PC-9 (cell line): ENCODE measurements around the gene NGEF. TPM values are rescaled to one million over a fixed set of nuclear protein-coding genes. Genes with fewer than 3 reads are reported as not detected.

ENCODE experiments used
- BruUV-seq: library from RNA; stranded (reverse); fragments of 400-500 nt; replicated peaks from 2 replicates; lab custom pipeline; 2021; lab: Mats Ljungman, UMichigan
- CTCF ChIA-PET: fragments of 300-600 bp; sonication (Branson Sonifier 250); formaldehyde crosslinking; loops from one replicate; lab custom pipeline; 2022; ENCODE audit warnings: antibody characterized with exemption; lab: Charles Lee
- POLR2A ChIA-PET: fragments of 300-600 bp; sonication (Branson Sonifier 250); formaldehyde crosslinking; loops from one replicate; lab custom pipeline; 2022; ENCODE audit warnings: antibody characterized with exemption; ENCODE audit not compliant: unreplicated experiment; lab: Charles Lee
- DNase-seq, 2 experiments: peaks; one replicate each; pipeline versions ENCODE4 v3.0.0 to v3.0.0-alpha.2; 2015 to 2022; ENCODE audit warnings: mixed read lengths in 1 of 2
- H2AFZ ChIP-seq: fragments of 200-600 bp; sonication (generic); 2 replicates; pipeline ENCODE4 v1.8.1; 2017; ENCODE audit warnings: antibody characterized with exemption
- H3F3A ChIP-seq: fragments of 200-600 bp; sonication (generic); 2 replicates; pipeline ENCODE4 v1.8.1; 2017; ENCODE audit warnings: antibody characterized with exemption, mild to moderate bottlenecking, low read depth; ENCODE audit not compliant: insufficient read depth
- H3K27ac ChIP-seq: fragments of 200-600 bp; sonication (generic); 2 replicates; pipeline ENCODE4 v1.6.1; 2016; ENCODE audit warnings: mixed run types
- H3K27me3 ChIP-seq: fragments of 200-600 bp; sonication (generic); 2 replicates; pipeline ENCODE4 v1.6.1; 2016; ENCODE audit warnings: low read depth, mixed run types; ENCODE audit not compliant: insufficient read depth
- H3K36me3 ChIP-seq: fragments of 200-600 bp; sonication (generic); 2 replicates; pipeline ENCODE4 v1.6.1; 2016; ENCODE audit warnings: low read depth, mixed run types
- H3K4me1 ChIP-seq: fragments of 200-600 bp; sonication (generic); replicated peaks from 2 replicates; pipeline ENCODE4 v1.6.1; 2016; ENCODE audit warnings: mixed run types; ENCODE audit not compliant: insufficient read depth
- H3K4me2 ChIP-seq: fragments of 200-600 bp; sonication (generic); 2 replicates; pipeline ENCODE4 v1.6.1; 2017; ENCODE audit warnings: mixed run types
- H3K4me3 ChIP-seq: fragments of 200-600 bp; sonication (generic); 2 replicates; pipeline ENCODE4 v1.6.1; 2016; ENCODE audit warnings: mixed run types
- H3K79me2 ChIP-seq: fragments of 200-600 bp; sonication (generic); 2 replicates; pipeline ENCODE4 v1.6.1; 2017; ENCODE audit warnings: low read depth, mixed run types
- H3K9me2 ChIP-seq: fragments of 200-600 bp; sonication (generic); 2 replicates; pipeline ENCODE4 v1.8.1; 2017; ENCODE audit warnings: mild to moderate bottlenecking; ENCODE audit not compliant: insufficient read depth
- H3K9me3 ChIP-seq: fragments of 200-600 bp; sonication (generic); 2 replicates; pipeline ENCODE4 v1.8.1; 2016; ENCODE audit warnings: low read depth; ENCODE audit not compliant: insufficient read depth
- H4K20me1 ChIP-seq: fragments of 200-600 bp; sonication (generic); 2 replicates; pipeline ENCODE4 v1.8.1; 2017; ENCODE audit not compliant: insufficient read depth
- CTCF ChIP-seq: fragments of 200-600 bp; sonication (generic); conservative IDR thresholded peaks from 2 replicates; pipeline ENCODE4 v1.6.1; 2017; ENCODE audit warnings: mixed run types, antibody characterized with exemption, mild to moderate bottlenecking, moderate library complexity
- EZH2 ChIP-seq: fragments of 200-600 bp; sonication (generic); IDR thresholded peaks from 2 replicates; pipeline ENCODE4 v1.8.0; 2017; ENCODE audit warnings: antibody characterized with exemption, low read depth
- intact Hi-C: fragments of 100-400 bp; cut with micrococcal nuclease; formaldehyde crosslinking; loops from one replicate; pipeline ENCODE4 v1.10.0; 2022; ENCODE audit not compliant: unreplicated experiment
- total RNA-seq: library from RNA; stranded (reverse); gene quantifications from 2 replicates; pipeline ENCODE4 v1.2.3, GENCODE V29; 2021

NGEF gene
- total RNA-seq, 1 experiment from 2014 or later, result 55.3 TPM

GRCh38 chr2:233034091-233034882 lies 21.2 kb upstream of the NGEF start:
- POLR2A ChIA-PET, result interaction anchor here (0.5 to 0.7 kb wide), 3 partner anchors 57 to 236 kb away, joined by 3 to 6 read pairs (median 6); no protein-coding TSS in a partner anchor
- BruUV-seq, result no TSS peak
- intact Hi-C loops, result no loop called here

GRCh38 chr2:233033672-233034071 lies 20.6 kb upstream of the NGEF start:
- H3K4me2 ChIP-seq, result peak overlapping the region; percentile 32; the same call in 1 of the 2 replicates
- no peak overlapping the region for H3K4me3 ChIP-seq
- H3K4me1 ChIP-seq, result peaks cover 51% of the 10 kb centered on the region
- H3K27ac ChIP-seq, result peak overlapping the region; percentile 86
- POLR2A ChIA-PET, result interaction anchor here (0.5 to 0.7 kb wide), 3 partner anchors 56 to 236 kb away, joined by 3 to 6 read pairs (median 6); no protein-coding TSS in a partner anchor
- peak; percentile 45 to 78 for DNase-seq
- no peaks in the 10 kb centered on the region for H3K36me3 ChIP-seq
- no peaks in the 10 kb centered on the region for H4K20me1 ChIP-seq
- CTCF ChIA-PET, result no interaction called here
- peaks cover 60% of the 10 kb centered on the region for H3F3A ChIP-seq
- H3K27me3 ChIP-seq, result no peaks in the 10 kb centered on the region
- intact Hi-C loops, result no loop called here
- peaks cover 17% of the 10 kb centered on the region for H3K9me3 ChIP-seq
- H3K79me2 ChIP-seq, result no peaks in the 10 kb centered on the region
- 0 out of 2 replicates have a peak overlapping the region, but pooled peaks have one; percentile 5 for H2AFZ ChIP-seq
- BruUV-seq, result no TSS peak
- TF ChIP-seq EZH2, result no peak
- TF ChIP-seq CTCF, result no peak
- H3K9me2 ChIP-seq, result no peaks in the 10 kb centered on the region

More at GRCh38 chr2:233034091-233034882, 21.2 kb upstream of the NGEF start:
- Histone ChIP-seq H3K4me3 (no peak overlapping the region), H3K9me2 (no peaks in the 10 kb centered on the region), H3K79me2 (no peaks in the 10 kb centered on the region), H3K4me2 (peak overlapping the region; percentile 32; the same call in 1 of the 2 replicates), H3F3A (peaks cover 60% of the 10 kb centered on the region), H2AFZ (0 out of 2 replicates have a peak overlapping the region, but pooled peaks have one; percentile 5), H3K4me1 (peaks cover 51% of the 10 kb centered on the region), H3K27me3 (no peaks in the 10 kb centered on the region), H3K36me3 (no peaks in the 10 kb centered on the region), H4K20me1 (no peaks in the 10 kb centered on the region), H3K9me3 (peaks cover 17% of the 10 kb centered on the region), H3K27ac (peak overlapping the region; percentile 86)
- CTCF ChIA-PET, result no interaction called here
- TF ChIP-seq EZH2 (no peak), CTCF (no peak)
- DNase-seq, result no peak

- peak within 1 kb of the TSS; percentile 86 for H3K27ac ChIP-seq
- peak within 1 kb of the TSS; percentile 32 for H3K4me2 ChIP-seq
- peaks cover 51% of the 10 kb centered on the region for H3K4me1 ChIP-seq
- no peaks in the 10 kb centered on the region for H3K9me2 ChIP-seq
- no peaks in the 10 kb centered on the region for H3K36me3 ChIP-seq
- no peaks in the 10 kb centered on the region for H4K20me1 ChIP-seq
- no peaks in the 10 kb centered on the region for H3K27me3 ChIP-seq
- BruUV-seq, result no TSS peak
- peaks cover 9% of the 10 kb centered on the region; the same call in 1 of the 2 replicates for H3K9me3 ChIP-seq
- POLR2A ChIA-PET, result no interaction called here
- no peak for TF ChIP-seq CTCF
- no peak for TF ChIP-seq EZH2
- intact Hi-C loops, result no loop called here
- DNase-seq, result no peak
- H3K79me2 ChIP-seq, result no peaks in the 10 kb centered on the region
- CTCF ChIA-PET, result interaction anchor here (0.9 kb wide), 1 partner anchor 21 kb away, joined by 3 read pairs; no protein-coding TSS in a partner anchor
- H3F3A ChIP-seq, result peaks cover 59% of the 10 kb centered on the region
- no peak within 1 kb of the TSS for H3K4me3 ChIP-seq
- no peak within 1 kb of the TSS for H2AFZ ChIP-seq
Measured at GRCh38 chr2:233032551-233033320, 19.7 kb upstream of the NGEF start, which contains the start of gene NEU2. Gene NEU2 (plus strand): TSS chr2:233032672. CDS start chr2:233032672, 0 bp downstream.
